IgD-negative memory B cell (primary cell): ENCODE results near the gene TRMT10B. TPM values are rescaled to one million over a fixed set of nuclear protein-coding genes. Genes with fewer than 3 reads are reported as not detected.
A peak's percentile ranks its signal among the peaks of the same experiment; 100 is the strongest.
"Not testable (repeated sequence)": the region's sequence is repeated elsewhere in the genome, so short reads cannot be mapped to it uniquely, and the experiment has no call there.

Experiments used
- H3K27ac Mint-ChIP-seq, 3 donors: one replicate each; pipeline ENCODE4 v1.8.0; 2020 to 2022; ENCODE audit warnings: mild to moderate bottlenecking in 3 of 3, mixed read lengths in 3 of 3, moderate library complexity in 1 of 3
- H3K27me3 Mint-ChIP-seq: one replicate; pipeline ENCODE4 v1.8.0; 2021; ENCODE audit warnings: mixed read lengths
- H3K36me3 Mint-ChIP-seq: one replicate; pipeline ENCODE4 v1.8.0; 2020; ENCODE audit warnings: mild to moderate bottlenecking, mixed read lengths
- H3K4me1 Mint-ChIP-seq, 3 donors: one replicate each; pipeline ENCODE4 v1.8.0; 2020 to 2022; ENCODE audit warnings: mixed read lengths in 3 of 3, mild to moderate bottlenecking in 1 of 3
- H3K4me3 Mint-ChIP-seq, 4 donors: one replicate each; pipeline ENCODE4 v1.8.0; 2020 to 2022; ENCODE audit warnings: mild to moderate bottlenecking in 4 of 4, mixed read lengths in 4 of 4, moderate library complexity in 3 of 4
- H3K9me3 Mint-ChIP-seq, 3 donors: one replicate each; pipeline ENCODE4 v1.8.0; 2020 to 2021; ENCODE audit warnings: mixed read lengths in 3 of 3, mild to moderate bottlenecking in 1 of 3
- polyA plus RNA-seq: library from polyadenylated mRNA; unstranded; fragments of 300-500 nt; fragmentation: Illumina TruSeq; gene quantifications from one replicate; pipeline ENCODE4 v1.2.3, GENCODE V29; 2021

TRMT10B gene
- polyA plus RNA-seq, 1 donor from 2014 or later = 20.0 TPM

GRCh38 chr9:37740128-37740527 is 13.5 kb upstream of the TRMT10B start:
- Mint-ChIP-seq H3K36me3 (no peaks in the 10 kb centered on the region), H3K4me1 (no peaks in the 10 kb centered on the region), H3K4me3 (no peak overlapping the region), H3K9me3 (no peaks in the 10 kb centered on the region), H3K27ac (no peak overlapping the region), H3K27me3 (peaks cover 10% of the 10 kb centered on the region)

GRCh38 chr9:37740631-37741328 is 12.8 kb upstream of the TRMT10B start:
- H3K27ac Mint-ChIP-seq = no peak overlapping the region
- H3K36me3 Mint-ChIP-seq = no peaks in the 10 kb centered on the region
- H3K27me3 Mint-ChIP-seq = peaks cover 11% of the 10 kb centered on the region
- no peaks in the 10 kb centered on the region for H3K4me1 Mint-ChIP-seq
- no peaks in the 10 kb centered on the region for H3K9me3 Mint-ChIP-seq
- no peak overlapping the region for H3K4me3 Mint-ChIP-seq

GRCh38 chr9:37745970-37746369 is 7.6 kb upstream of the TRMT10B start:
- Mint-ChIP-seq H3K27me3 (peaks cover 5% of the 10 kb centered on the region), H3K4me1 (no peaks in the 10 kb centered on the region), H3K27ac (peak overlapping the region in 1 of 3 donors; percentile 9), H3K9me3 (no peaks in the 10 kb centered on the region), H3K4me3 (no peak overlapping the region), H3K36me3 (no peaks in the 10 kb centered on the region)

GRCh38 chr9:37746448-37747270 is 6.9 kb upstream of the TRMT10B start:
- no peaks in the 10 kb centered on the region for H3K36me3 Mint-ChIP-seq
- no peak overlapping the region for H3K4me3 Mint-ChIP-seq
- no peaks in the 10 kb centered on the region for H3K4me1 Mint-ChIP-seq
- H3K27me3 Mint-ChIP-seq = peaks cover 5% of the 10 kb centered on the region
- no peak overlapping the region for H3K27ac Mint-ChIP-seq
- H3K9me3 Mint-ChIP-seq = no peaks in the 10 kb centered on the region

- Mint-ChIP-seq H3K9me3 (no peaks in the 10 kb centered on the region), H3K36me3 (no peaks in the 10 kb centered on the region), H3K4me1 (no peaks in the 10 kb centered on the region), H3K27me3 (peaks cover 5% of the 10 kb centered on the region), H3K27ac (no peak overlapping the region), H3K4me3 (no peak overlapping the region)
These were observed 6.3 kb upstream of the TRMT10B start for GRCh38 chr9:37747271-37747753.

- no peaks in the 10 kb centered on the region for H3K36me3 Mint-ChIP-seq
- no peak overlapping the region for H3K27ac Mint-ChIP-seq
- H3K9me3 Mint-ChIP-seq = no peaks in the 10 kb centered on the region
- peak overlapping the region in 1 of 4 donors; percentile 62 for H3K4me3 Mint-ChIP-seq
- H3K4me1 Mint-ChIP-seq = peaks cover 7 to 9% (median 8%) of the 10 kb centered on the region in 3 donors
- peaks cover 5% of the 10 kb centered on the region for H3K27me3 Mint-ChIP-seq
These were observed 4.5 kb upstream of the TRMT10B start for GRCh38 chr9:37749129-37749528.

GRCh38 chr9:37751186-37751585 is 2.4 kb upstream of the TRMT10B start:
- H3K27me3 Mint-ChIP-seq = no peaks in the 10 kb centered on the region
- H3K36me3 Mint-ChIP-seq = peaks cover 2% of the 10 kb centered on the region
- H3K9me3 Mint-ChIP-seq = no peaks in the 10 kb centered on the region
- peaks cover 13 to 19% (median 17%) of the 10 kb centered on the region in 3 donors for H3K4me1 Mint-ChIP-seq
- H3K4me3 Mint-ChIP-seq = peak overlapping the region in 3 of 4 donors; percentile 7 to 75 (median 58)
- H3K27ac Mint-ChIP-seq = peak overlapping the region in 1 of 3 donors; percentile 25

GRCh38 chr9:37751704-37752103 is 1.9 kb upstream of the TRMT10B start:
- H3K27me3 Mint-ChIP-seq, H3K9me3 Mint-ChIP-seq, H3K27ac Mint-ChIP-seq, H3K4me3 Mint-ChIP-seq, H3K36me3 Mint-ChIP-seq: not testable (repeated sequence)
- peaks cover 13 to 19% (median 17%) of the 10 kb centered on the region in 3 donors for H3K4me1 Mint-ChIP-seq

GRCh38 chr9:37752112-37752511 is 1.5 kb upstream of the TRMT10B start:
- H3K9me3 Mint-ChIP-seq, H3K36me3 Mint-ChIP-seq, H3K27me3 Mint-ChIP-seq, H3K27ac Mint-ChIP-seq: not testable (repeated sequence)
- peaks cover 13 to 19% (median 17%) of the 10 kb centered on the region in 3 donors for H3K4me1 Mint-ChIP-seq
- peak overlapping the region in 2 of 4 donors; percentile 70 to 84 for H3K4me3 Mint-ChIP-seq

GRCh38 chr9:37752642-37753488 is 740 bp upstream of the TRMT10B start:
- H3K27ac Mint-ChIP-seq = peak overlapping the region in 2 of 3 donors; percentile 52 to 90
- H3K4me1 Mint-ChIP-seq = peaks cover 13 to 19% (median 17%) of the 10 kb centered on the region in 3 donors
- H3K9me3 Mint-ChIP-seq = no peaks in the 10 kb centered on the region
- peak overlapping the region; percentile 84 to 98 (median 97) for H3K4me3 Mint-ChIP-seq
- peaks cover 2% of the 10 kb centered on the region for H3K36me3 Mint-ChIP-seq
- H3K27me3 Mint-ChIP-seq = no peaks in the 10 kb centered on the region

- Mint-ChIP-seq H3K27ac (no peak overlapping the region), H3K36me3 (peaks cover 4% of the 10 kb centered on the region), H3K9me3 (no peaks in the 10 kb centered on the region), H3K4me1 (peaks cover 12 to 16% (median 15%) of the 10 kb centered on the region in 3 donors), H3K27me3 (no peaks in the 10 kb centered on the region), H3K4me3 (no peak overlapping the region)
These were observed 5.1 kb downstream of the TRMT10B start for GRCh38 chr9:37758747-37759146.

- H3K4me3 Mint-ChIP-seq = peak overlapping the region in 1 of 4 donors; percentile 49
- H3K9me3 Mint-ChIP-seq = no peaks in the 10 kb centered on the region
- H3K27me3 Mint-ChIP-seq = no peaks in the 10 kb centered on the region
- peaks cover 2% of the 10 kb centered on the region for H3K36me3 Mint-ChIP-seq
- peaks cover under 1 to 7% (median 3%) of the 10 kb centered on the region in 3 donors for H3K4me1 Mint-ChIP-seq
- no peak overlapping the region for H3K27ac Mint-ChIP-seq
These were observed 7.0 kb downstream of the TRMT10B start for GRCh38 chr9:37760416-37761161.

- Mint-ChIP-seq H3K36me3 (peaks cover 2% of the 10 kb centered on the region), H3K9me3 (no peaks in the 10 kb centered on the region), H3K4me1 (peaks cover 0 to 6% (median 3%) of the 10 kb centered on the region in 3 donors), H3K27me3 (no peaks in the 10 kb centered on the region), H3K27ac (no peak overlapping the region), H3K4me3 (no peak overlapping the region)
These were observed 7.9 kb downstream of the TRMT10B start for GRCh38 chr9:37761511-37761910.

GRCh38 chr9:37765263-37765662 is 11.7 kb downstream of the TRMT10B start:
- H3K36me3 Mint-ChIP-seq, H3K4me1 Mint-ChIP-seq, H3K4me3 Mint-ChIP-seq, H3K9me3 Mint-ChIP-seq, H3K27ac Mint-ChIP-seq, H3K27me3 Mint-ChIP-seq: not testable (repeated sequence)
